GM21717 (cell line): ENCODE results near the gene TMEM208.

Source experiments
- ATAC-seq: cut with Tn5 transposase; IDR thresholded peaks from one replicate; pipeline ENCODE4 v1.9.1; 2021; ENCODE audit warnings: mild to moderate bottlenecking, moderate library complexity; ENCODE audit not compliant: unreplicated experiment

Gene TMEM208

GRCh38 chr16:67226804-67227566, at the start of gene TMEM208:
Gene TMEM208, plus strand, starts transcription at chr16:67227130. Its CDS starts 89 bp downstream, at chr16:67227219.
- ATAC-seq = peak; percentile 86

DNA sequence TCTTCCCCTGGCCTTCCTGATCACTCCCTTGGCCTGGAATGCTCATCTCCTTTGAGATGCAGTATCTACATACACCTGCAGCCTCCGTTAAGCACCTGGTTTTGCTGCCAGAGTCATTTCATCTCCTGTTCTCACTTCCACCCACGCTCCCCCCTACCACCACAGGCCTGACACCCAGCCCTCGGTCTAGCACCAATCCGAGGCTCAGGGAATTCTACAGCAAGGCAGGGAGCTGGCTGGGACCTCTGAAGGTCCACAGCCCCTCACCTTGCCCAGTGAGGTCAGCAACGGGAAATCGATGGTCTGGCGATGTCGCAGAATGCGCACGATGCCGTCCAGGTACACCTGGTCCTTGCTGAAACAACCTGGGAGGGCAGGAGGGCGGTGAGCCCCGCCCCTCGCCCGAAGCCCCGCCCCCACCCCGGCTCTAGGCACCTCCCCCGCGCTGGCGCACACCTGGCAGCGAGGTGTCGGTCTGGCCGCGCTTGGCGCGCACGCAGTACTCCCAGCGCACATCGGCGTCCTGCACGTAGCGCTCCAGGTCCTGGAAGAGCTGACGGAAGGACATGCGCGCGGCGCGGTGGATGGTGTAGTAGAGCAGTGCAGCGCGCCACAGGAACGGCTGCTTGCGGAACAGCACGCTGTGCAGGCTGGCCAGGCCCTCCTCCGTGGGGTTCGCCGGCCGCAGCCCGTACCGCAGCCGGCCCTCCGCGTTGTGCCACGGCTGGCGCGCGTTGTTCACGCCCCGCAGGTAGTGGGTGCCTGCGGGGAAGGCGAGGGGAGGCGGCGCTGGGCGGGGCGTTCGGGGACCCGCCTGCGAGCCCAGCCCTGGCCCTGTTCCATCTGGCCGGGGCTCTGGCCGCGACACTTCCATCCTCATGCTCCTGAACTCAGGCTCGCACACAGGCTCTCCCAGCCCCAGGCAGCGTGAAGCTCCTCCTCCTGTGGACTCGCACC, 48.9 kb upstream of the TMEM208 start:
- no peak for ATAC-seq

DNA sequence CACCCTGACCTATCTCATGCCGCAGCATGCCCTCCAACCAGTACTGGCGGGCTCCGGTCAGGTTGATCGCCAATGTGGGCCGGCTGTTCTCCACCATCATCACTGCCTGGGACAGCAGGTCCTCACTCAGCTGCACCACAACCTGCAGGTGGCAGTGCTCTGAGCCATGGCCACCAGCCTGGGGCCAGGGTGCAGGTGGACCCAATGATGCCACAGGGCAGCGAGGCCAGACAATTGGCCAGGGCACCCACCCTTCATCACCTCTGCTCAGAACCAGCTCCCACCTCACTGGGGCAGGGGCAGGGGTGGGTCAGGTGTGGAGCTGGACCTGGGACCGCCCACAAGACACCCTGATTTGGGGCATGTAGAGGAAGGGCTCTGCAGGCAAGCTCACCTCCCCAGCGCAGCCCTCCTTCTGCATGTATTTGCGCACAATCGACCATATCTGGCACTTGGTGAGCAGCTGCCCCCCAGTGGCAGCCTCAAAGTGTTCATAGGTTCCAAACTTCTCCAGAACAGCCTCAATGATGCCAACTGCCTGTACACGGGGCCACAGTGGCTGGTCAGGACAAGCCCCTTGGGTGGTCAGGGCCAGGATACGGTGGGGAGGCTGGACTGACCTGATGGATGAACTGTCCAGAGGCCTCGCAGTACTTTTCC, 47.4 kb upstream of the TMEM208 start:
- no peak for ATAC-seq

- no peak for ATAC-seq
Measured at GRCh38 chr16:67180166-67180565, 46.8 kb upstream of the TMEM208 start.

GRCh38 chr16:67181346-67181745, 45.6 kb upstream of the TMEM208 start:
- ATAC-seq = no peak

GRCh38 chr16:67182288-67182687, 44.6 kb upstream of the TMEM208 start:
- ATAC-seq = no peak

GRCh38 chr16:67183284-67183626, 43.7 kb upstream of the TMEM208 start:
- ATAC-seq = no peak

- peak; percentile 86 for ATAC-seq
Measured at GRCh38 chr16:67183627-67184452, 43.1 kb upstream of the TMEM208 start, which contains the start of gene MATCAP1. Gene MATCAP1, minus strand, starts transcription at chr16:67183963. Its CDS starts 3,353 bp downstream, at chr16:67180610.

- no peak for ATAC-seq
Measured at GRCh38 chr16:67184453-67184994, 42.4 kb upstream of the TMEM208 start.

DNA sequence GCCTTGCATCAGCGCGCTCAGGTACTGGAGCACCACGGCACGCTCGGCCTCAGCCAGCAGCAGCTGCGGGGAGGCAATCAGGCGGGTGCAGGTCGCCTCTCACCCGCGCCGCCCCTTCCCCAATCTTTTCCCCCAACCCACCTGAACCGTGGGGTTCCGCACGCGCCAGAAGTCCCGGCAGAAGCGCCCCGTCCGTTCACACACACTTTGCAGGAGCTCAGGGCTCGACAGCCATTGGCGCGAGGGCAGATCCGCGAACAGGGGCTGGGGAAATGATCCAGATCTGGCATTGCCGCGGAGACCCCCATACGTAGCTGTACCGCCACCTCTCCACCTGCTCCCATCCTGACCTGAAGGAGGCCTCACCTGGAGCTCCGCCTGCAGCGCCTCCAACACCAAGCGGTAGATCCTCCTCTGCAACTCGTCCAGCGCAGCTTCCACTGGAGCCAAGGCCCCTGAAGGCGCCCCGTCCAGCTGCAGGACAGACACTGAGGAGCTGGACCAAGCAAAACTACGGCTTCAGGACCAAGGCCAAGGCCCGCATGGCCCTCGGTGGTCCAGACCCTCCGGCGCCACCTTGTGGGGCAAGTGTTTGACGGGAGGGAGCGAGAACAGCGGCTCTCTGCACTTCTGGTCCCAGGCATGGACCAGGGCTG, 41.8 kb upstream of the TMEM208 start:
- ATAC-seq = no peak

DNA sequence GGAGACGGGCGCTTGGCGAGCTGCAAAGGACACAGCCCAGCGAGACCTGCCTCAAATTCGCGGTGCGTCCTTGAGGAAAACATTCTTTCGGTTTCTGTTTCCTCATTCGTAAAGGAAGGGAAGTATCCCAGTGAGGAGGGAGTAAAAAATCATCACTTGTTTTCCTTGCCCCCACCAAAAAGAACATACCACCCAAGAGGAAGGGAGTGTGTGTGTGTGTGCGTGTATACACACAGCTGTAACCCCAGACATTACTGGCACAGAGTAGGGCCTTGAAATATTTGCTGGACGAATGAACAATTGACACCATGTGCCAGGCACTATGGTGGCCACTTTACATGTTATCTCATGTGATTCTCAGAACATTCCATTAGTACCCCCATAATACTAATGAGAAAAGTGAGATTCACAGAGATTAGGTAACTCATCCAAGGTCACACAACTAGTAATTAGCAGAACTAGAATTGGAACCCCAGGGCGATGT, 41.2 kb upstream of the TMEM208 start:
- no peak for ATAC-seq

- no peak for ATAC-seq
Measured at GRCh38 chr16:67186550-67186950, 40.4 kb upstream of the TMEM208 start.

- no peak for ATAC-seq
Measured at GRCh38 chr16:67187175-67187890, 39.6 kb upstream of the TMEM208 start.

- no peak for ATAC-seq
Measured at GRCh38 chr16:67188323-67188722, 38.6 kb upstream of the TMEM208 start.

- no peak for ATAC-seq
Measured at GRCh38 chr16:67188798-67189197, 38.1 kb upstream of the TMEM208 start.

GRCh38 chr16:67190041-67190440, 36.9 kb upstream of the TMEM208 start, which contains the start of gene EXOC3L1:
Gene EXOC3L1, minus strand, starts transcription at chr16:67190136. Its CDS starts 460 bp downstream, at chr16:67189676.
- ATAC-seq = no peak

DNA sequence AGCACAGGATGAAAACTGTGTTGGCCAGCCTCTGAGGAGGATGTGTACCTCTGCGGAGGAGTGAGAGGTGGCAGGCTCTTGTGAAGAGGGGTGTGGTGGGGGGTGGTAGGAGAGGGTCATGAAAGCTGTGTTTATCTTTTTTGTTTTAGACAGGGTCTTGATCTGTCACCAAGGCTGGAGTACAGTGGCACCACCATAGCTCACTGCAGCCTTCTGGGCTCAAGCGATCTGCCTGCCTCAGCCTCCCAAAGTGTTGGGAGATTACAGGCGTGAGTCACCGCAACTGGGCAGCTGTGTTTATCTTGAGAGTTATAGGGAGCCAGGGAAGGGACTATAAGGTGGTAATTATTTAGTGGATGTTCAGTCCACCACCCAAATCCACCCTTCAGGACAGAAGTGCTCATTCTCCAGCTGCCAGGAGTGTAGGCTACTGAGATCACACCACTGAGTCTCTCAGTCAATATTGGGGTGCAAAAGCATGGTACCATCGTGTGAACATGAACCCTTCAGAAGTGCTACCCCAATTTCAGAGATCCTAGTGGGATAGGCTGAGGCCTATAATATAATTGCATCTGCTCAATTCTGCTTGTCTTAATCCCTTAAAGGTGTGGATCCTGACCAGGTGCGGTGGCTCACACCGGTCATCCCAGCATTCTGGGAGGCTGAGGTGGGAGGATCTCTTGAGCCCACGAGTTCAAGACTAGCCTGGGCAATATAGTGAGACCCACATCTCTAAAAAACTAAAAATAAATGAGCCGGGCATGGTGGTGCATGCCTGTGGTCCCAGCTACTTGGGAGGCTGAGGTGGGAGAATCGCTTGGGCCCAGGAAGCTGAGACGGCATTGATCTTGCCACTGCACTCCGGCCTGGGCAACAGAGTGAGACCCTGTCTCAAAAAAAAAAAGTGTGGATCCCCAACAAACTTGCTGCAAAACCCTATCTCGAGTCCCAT, 36.2 kb upstream of the TMEM208 start:
- ATAC-seq = no peak
